Vagina (tissue), 2 donors: ENCODE results near the gene BASP1.

Source experiments
- POLR2A ChIP-seq, 2 donors: fragments of 450-650 bp; IDR thresholded peaks; one replicate each; pipeline ENCODE4 v1.6.1; 2017; ENCODE audit warnings: antibody characterized with exemption in 2 of 2, mild to moderate bottlenecking in 2 of 2, moderate library complexity in 2 of 2
- POLR2AphosphoS5 ChIP-seq, 2 donors: sonication (generic); formaldehyde crosslinking; IDR thresholded peaks; one replicate each; pipeline ENCODE4 v1.9.0; 2017; ENCODE audit warnings: antibody characterized with exemption in 2 of 2, mild to moderate bottlenecking in 2 of 2, low read depth in 1 of 2; ENCODE audit not compliant: insufficient read depth in 1 of 2
- TF ChIP-seq, protein P1 (sequence below), 3 experiments: fragments of 450-650 bp in 2 of 3; fragments of 200-600 bp in 1 of 3; sonication (generic) in 1 of 3; IDR thresholded peaks; one replicate each; pipeline ENCODE4 v1.5.1; 2017 to 2019; ENCODE audit warnings: antibody characterized with exemption in 3 of 3, mild to moderate bottlenecking in 2 of 3, moderate library complexity in 2 of 3

DNA sequence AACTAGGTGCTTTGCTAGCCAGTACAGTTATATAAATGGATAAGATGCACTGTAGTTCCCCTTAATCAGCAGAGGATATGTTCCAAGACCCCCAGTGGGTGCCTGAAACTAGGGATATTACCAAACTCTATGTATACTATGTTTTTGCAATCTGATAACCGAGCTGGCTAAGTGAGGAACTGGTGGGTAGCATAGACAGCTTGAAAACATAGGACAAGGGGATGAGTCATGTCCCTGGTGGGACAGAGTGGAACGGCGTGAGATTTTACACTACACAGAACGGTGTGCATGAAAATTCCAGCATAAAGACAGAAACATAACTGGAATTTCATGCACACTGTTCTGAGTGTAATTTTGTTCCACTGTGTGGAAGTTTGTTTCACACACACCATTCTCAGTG is 86.9 kb downstream of the BASP1 start:
- TF ChIP-seq POLR2AphosphoS5 (IDR thresholded peaks at IDR 0.05; ENCODE audit: insufficient read depth in 1 of 2, low read depth in 1 of 2) (no peak), POLR2A (IDR thresholded peaks at IDR 0.05) (no peak)
- TF ChIP-seq, protein P1, sequence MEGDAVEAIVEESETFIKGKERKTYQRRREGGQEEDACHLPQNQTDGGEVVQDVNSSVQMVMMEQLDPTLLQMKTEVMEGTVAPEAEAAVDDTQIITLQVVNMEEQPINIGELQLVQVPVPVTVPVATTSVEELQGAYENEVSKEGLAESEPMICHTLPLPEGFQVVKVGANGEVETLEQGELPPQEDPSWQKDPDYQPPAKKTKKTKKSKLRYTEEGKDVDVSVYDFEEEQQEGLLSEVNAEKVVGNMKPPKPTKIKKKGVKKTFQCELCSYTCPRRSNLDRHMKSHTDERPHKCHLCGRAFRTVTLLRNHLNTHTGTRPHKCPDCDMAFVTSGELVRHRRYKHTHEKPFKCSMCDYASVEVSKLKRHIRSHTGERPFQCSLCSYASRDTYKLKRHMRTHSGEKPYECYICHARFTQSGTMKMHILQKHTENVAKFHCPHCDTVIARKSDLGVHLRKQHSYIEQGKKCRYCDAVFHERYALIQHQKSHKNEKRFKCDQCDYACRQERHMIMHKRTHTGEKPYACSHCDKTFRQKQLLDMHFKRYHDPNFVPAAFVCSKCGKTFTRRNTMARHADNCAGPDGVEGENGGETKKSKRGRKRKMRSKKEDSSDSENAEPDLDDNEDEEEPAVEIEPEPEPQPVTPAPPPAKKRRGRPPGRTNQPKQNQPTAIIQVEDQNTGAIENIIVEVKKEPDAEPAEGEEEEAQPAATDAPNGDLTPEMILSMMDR (IDR thresholded peaks at IDR 0.05) = no peak
